Measurements from ENCODE around the gene TUBA4A. TPM values are rescaled to one million over a fixed set of nuclear protein-coding genes. Genes with fewer than 3 reads are reported as not detected.

Gene TUBA4A
- total RNA-seq, 1 donor from 2014 or later = 35.0 TPM

- Histone ChIP-seq H3K4me1 (peaks cover 33% of the 10 kb centered on the region), H3K36me3 (peaks cover 63% of the 10 kb centered on the region), H3K27me3 (ENCODE audit: low read depth) (no peaks in the 10 kb centered on the region), H3K9me3 (no peaks in the 10 kb centered on the region), H3K4me3 (peak within 1 kb of the TSS; percentile 62), H3K27ac (peak within 1 kb of the TSS; percentile 90)
- ATAC-seq = peak; percentile 93 to 94
- TF ChIP-seq, protein P1, sequence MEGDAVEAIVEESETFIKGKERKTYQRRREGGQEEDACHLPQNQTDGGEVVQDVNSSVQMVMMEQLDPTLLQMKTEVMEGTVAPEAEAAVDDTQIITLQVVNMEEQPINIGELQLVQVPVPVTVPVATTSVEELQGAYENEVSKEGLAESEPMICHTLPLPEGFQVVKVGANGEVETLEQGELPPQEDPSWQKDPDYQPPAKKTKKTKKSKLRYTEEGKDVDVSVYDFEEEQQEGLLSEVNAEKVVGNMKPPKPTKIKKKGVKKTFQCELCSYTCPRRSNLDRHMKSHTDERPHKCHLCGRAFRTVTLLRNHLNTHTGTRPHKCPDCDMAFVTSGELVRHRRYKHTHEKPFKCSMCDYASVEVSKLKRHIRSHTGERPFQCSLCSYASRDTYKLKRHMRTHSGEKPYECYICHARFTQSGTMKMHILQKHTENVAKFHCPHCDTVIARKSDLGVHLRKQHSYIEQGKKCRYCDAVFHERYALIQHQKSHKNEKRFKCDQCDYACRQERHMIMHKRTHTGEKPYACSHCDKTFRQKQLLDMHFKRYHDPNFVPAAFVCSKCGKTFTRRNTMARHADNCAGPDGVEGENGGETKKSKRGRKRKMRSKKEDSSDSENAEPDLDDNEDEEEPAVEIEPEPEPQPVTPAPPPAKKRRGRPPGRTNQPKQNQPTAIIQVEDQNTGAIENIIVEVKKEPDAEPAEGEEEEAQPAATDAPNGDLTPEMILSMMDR (IDR thresholded peaks at IDR 0.05) = no peak
- intact Hi-C loops (cut with DNase I) = no loop called here
- peak; percentile 96 for DNase-seq
Measured at GRCh38 chr2:219218732-219219701, 34.7 kb downstream of the TUBA4A start, which contains the start of gene ABCB6. TSS of gene ABCB6 (minus strand) at chr2:219218958. CDS start at chr2:219218673, 285 bp downstream.

DNA sequence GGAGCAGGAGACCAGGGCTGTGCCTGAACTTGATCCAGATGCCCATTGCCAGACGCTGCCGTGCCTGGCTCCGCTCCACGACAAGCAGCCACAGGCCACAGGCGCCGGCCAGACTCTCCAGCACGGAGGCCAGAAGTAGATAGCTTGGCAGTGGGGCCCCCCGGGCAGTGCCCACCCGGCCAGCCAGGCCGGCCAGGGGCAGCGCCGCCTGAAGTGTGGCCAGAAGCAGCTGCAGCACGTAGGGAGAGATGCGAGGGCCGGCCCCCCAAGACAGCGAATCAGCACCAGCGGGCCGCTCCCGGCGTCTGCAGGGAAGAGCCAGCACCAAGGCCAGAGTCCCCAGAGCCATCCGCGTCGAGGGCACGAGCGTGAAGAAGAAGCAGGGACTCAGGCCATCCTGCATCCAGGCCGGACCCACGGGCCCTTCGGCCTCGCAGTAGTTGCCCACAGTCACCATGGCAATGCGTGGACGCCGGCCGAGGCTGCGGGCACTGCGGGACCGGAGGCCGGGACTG is 35.4 kb downstream of the TUBA4A start:
- peaks cover 61% of the 10 kb centered on the region for H3K36me3 ChIP-seq
- no peaks in the 10 kb centered on the region for H3K9me3 ChIP-seq
- H3K4me3 ChIP-seq = peak overlapping the region; percentile 62
- H3K4me1 ChIP-seq = peaks cover 33% of the 10 kb centered on the region
- peak overlapping the region; percentile 90 for H3K27ac ChIP-seq
- DNase-seq = peak; percentile 75
- intact Hi-C loops (cut with DNase I) = no loop called here
- no peaks in the 10 kb centered on the region for H3K27me3 ChIP-seq (ENCODE audit: low read depth)
- peak; percentile 67 to 76 for ATAC-seq
- TF ChIP-seq, protein P1 (IDR thresholded peaks at IDR 0.05) = no peak

DNA sequence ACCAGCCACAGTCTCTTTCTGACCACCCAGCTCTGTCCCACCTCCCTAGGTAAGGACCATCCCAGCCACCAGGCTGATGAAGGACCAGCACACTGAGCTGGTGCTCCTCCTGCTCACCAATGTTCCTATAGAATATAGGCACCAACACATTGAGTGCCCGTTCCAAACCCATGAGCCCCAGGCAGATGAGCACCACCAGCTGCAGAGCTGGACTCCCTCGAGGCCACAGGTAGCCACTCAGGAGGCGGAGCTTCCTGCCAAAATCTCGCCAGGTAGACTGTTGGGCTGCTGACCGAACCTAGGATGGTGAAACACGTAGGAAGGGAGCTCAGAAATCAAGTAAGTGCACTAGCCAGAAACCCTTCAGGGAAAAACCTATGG is 37.2 kb downstream of the TUBA4A start:
- TF ChIP-seq, protein P1 (IDR thresholded peaks at IDR 0.05) = no peak
- no peak overlapping the region for H3K27ac ChIP-seq
- intact Hi-C loops (cut with DNase I) = no loop called here
- H3K4me1 ChIP-seq = peaks cover 33% of the 10 kb centered on the region
- DNase-seq (no peak), ATAC-seq (no peak)
- H3K4me3 ChIP-seq = no peak overlapping the region
- H3K9me3 ChIP-seq = no peaks in the 10 kb centered on the region
- no peaks in the 10 kb centered on the region for H3K27me3 ChIP-seq (ENCODE audit: low read depth)
- peaks cover 50% of the 10 kb centered on the region for H3K36me3 ChIP-seq

DNA sequence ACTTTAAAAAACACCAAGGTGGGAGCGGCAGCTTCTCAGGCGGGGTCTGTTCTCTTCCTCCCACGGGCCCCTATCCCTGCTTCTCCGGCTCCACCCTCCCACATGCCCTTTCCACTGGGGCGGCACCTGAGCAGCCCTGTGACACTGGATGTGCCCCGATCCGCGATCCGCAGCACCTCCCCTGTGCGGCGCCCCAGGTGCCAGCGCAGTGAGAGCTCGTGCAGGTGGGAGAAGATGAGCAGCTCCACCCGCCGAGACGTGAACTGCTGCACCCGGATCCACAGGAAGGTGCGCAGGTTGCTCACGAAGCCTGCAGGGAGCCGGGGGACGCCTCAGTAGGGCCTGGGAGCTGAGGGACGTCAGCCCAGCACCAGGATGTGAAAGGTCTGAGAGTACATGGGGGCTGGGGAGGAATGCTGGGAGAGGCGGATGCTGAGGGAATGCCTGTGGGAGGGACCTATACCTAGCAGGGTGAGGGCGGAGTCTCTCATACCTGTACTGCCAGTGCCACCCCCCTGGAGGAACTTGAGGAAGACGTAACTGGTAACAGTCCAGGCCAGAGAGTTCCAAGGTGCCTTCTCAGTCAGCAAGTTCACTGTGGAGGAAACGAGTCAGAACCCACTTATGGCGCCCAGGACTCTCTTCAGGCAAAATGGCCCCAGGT is 37.7 kb downstream of the TUBA4A start:
- Histone ChIP-seq H3K27ac (no peak overlapping the region), H3K36me3 (peaks cover 45% of the 10 kb centered on the region), H3K27me3 (ENCODE audit: low read depth) (no peaks in the 10 kb centered on the region), H3K4me1 (peaks cover 33% of the 10 kb centered on the region), H3K4me3 (no peak overlapping the region), H3K9me3 (no peaks in the 10 kb centered on the region)
- TF ChIP-seq, protein P1 (IDR thresholded peaks at IDR 0.05) = no peak
- no peak for ATAC-seq
- intact Hi-C loops (cut with DNase I) = no loop called here
- no peak for DNase-seq

DNA sequence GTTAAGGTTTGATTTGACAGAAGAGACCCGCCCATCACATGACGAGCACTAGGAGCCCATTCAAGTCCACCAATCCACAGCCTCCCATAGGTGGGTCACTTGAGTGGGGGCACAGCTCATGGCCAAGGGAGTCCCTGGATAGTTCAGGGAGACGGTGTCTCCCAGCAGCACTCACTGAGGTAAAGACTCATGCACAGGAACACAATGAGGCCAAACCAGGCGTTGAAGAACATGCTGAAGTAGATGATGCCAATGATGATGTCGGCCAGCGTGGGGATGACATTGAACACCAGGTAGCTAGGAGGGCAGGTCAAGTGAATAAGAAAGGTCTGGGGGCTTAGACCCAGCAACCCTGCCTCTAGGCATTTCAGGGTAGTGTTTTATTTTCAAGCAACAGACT is 38.9 kb downstream of the TUBA4A start:
- Histone ChIP-seq H3K36me3 (peaks cover 43% of the 10 kb centered on the region), H3K27ac (no peak overlapping the region), H3K4me3 (no peak overlapping the region), H3K27me3 (ENCODE audit: low read depth) (no peaks in the 10 kb centered on the region), H3K4me1 (peaks cover 30% of the 10 kb centered on the region), H3K9me3 (no peaks in the 10 kb centered on the region)
- TF ChIP-seq, protein P1 (IDR thresholded peaks at IDR 0.05) = no peak
- no peak for ATAC-seq
- DNase-seq = no peak
- intact Hi-C loops (cut with DNase I) = no loop called here
